A549 (cell line): ENCODE results near the gene H1-8.

Source experiments
- CHD4 ChIP-seq: fragments of 200-600 bp; sonication (generic); IDR thresholded peaks from 2 replicates; pipeline ENCODE4 v1.6.1; 2016; ENCODE audit warnings: antibody characterized with exemption, mild to moderate bottlenecking, borderline replicate concordance
- EP300 ChIP-seq, 2 experiments: fragments of >200 bp; sonication (Bioruptor Twin); formaldehyde crosslinking; IDR thresholded peaks; 2 replicates in 1 of 2; 3 replicates in 1 of 2; pipeline ENCODE4 v1.6.1; 2016 to 2017
- JUN ChIP-seq, 2 experiments: fragments of >200 bp; sonication (Bioruptor Twin); formaldehyde crosslinking; IDR thresholded peaks; 2 replicates in 1 of 2; 3 replicates in 1 of 2; pipeline ENCODE4 v1.6.1; 2016 to 2017
- MYC ChIP-seq: IDR thresholded peaks from 2 replicates; pipeline ENCODE4 v1.6.1; 2012; ENCODE audit warnings: mild to moderate bottlenecking, inconsistent platforms, low read length, improper control_type of control experiment, borderline replicate concordance
- NFE2L2 ChIP-seq: fragments of 150-350 bp; conservative IDR thresholded peaks from 2 replicates; pipeline ENCODE4 v1.6.1; 2014; ENCODE audit warnings: low read length
- POLR2A ChIP-seq: IDR thresholded peaks from 2 replicates; pipeline ENCODE4 v1.6.1; 2012; ENCODE audit warnings: mild to moderate bottlenecking, low read length
- RAD21 ChIP-seq, 2 experiments: fragments of >200 bp in 1 of 2; sonication (Bioruptor Twin) in 1 of 2; formaldehyde crosslinking in 1 of 2; IDR thresholded peaks in 1 of 2; conservative IDR thresholded peaks in 1 of 2; 2 replicates in 1 of 2; 3 replicates in 1 of 2; pipeline ENCODE4 v1.6.1; 2012 to 2018; ENCODE audit warnings: inconsistent platforms in 1 of 2
- RCOR1 ChIP-seq: fragments of 150-350 bp; IDR thresholded peaks from 2 replicates; pipeline ENCODE4 v1.6.1; 2014; ENCODE audit warnings: antibody characterized with exemption, low read length, low read depth
- TFCP2L1 ChIP-seq: fragments of 250-450 bp; sonication (Bioruptor Pico); IDR thresholded peaks from 2 replicates; pipeline ENCODE4 v1.5.0; 2021; ENCODE audit warnings: mild to moderate bottlenecking
- TF ChIP-seq, protein P1 (sequence below): fragments of >200 bp; sonication (Bioruptor Twin); formaldehyde crosslinking; IDR thresholded peaks from 3 replicates; pipeline ENCODE4 v1.5.1; 2016

DNA sequence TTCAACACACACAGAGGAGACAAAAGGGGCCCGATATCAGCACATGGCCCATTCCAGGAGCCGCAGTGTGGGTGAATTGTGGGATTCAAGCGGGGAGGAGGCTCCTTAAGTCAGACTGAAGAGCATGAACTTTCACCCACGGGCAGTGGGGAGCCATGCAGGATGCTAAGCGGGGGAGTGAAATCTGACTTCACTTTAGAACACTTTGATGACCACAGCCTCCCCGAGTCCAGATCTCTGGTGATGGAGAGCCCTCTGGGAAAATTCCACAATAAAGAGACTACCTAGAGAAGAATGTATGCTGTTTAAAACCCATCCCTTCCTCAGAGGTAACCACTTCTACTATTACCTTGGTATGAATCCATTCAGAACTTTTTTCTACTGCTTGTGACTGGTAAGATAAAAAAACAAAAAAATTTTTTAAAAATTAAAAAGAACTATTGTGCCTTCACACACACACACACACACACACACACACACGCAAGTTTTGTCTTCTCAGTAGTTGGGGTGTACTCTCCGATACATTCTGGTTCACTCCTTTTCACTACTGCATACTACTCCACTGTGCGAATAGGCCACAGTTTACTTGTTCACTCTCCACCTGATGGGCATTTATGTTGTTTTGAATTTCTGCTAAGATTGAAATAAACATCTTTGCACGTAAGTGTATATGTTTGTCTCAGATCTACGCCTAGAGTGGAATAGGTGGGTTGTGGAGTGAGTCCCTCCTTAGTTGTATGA, 2.0 kb upstream of the H1-8 start:
- no peak for TF ChIP-seq RCOR1
- TF ChIP-seq, protein P1, sequence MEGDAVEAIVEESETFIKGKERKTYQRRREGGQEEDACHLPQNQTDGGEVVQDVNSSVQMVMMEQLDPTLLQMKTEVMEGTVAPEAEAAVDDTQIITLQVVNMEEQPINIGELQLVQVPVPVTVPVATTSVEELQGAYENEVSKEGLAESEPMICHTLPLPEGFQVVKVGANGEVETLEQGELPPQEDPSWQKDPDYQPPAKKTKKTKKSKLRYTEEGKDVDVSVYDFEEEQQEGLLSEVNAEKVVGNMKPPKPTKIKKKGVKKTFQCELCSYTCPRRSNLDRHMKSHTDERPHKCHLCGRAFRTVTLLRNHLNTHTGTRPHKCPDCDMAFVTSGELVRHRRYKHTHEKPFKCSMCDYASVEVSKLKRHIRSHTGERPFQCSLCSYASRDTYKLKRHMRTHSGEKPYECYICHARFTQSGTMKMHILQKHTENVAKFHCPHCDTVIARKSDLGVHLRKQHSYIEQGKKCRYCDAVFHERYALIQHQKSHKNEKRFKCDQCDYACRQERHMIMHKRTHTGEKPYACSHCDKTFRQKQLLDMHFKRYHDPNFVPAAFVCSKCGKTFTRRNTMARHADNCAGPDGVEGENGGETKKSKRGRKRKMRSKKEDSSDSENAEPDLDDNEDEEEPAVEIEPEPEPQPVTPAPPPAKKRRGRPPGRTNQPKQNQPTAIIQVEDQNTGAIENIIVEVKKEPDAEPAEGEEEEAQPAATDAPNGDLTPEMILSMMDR, result no peak
- TF ChIP-seq EP300 (IDR thresholded peaks at IDR 0.05), result no peak
- no peak for TF ChIP-seq TFCP2L1 (CRISPR knock-in tag)
- TF ChIP-seq CHD4, result no peak
- TF ChIP-seq POLR2A, result no peak
- TF ChIP-seq NFE2L2, result no peak
- TF ChIP-seq MYC, result no peak
- no peak for TF ChIP-seq JUN (IDR thresholded peaks at IDR 0.05)
- no peak for TF ChIP-seq RAD21 (conservative IDR thresholded peaks at IDR 0.05 in 1 of 2, IDR thresholded peaks at IDR 0.05 in 1 of 2)
